HG02840 (cell line): ENCODE data around the gene JCAD.
"Not testable (repeated sequence)": the region's sequence is repeated elsewhere in the genome, so short reads cannot be mapped to it uniquely, and the experiment has no call there.

Experiments
- ATAC-seq: cut with Tn5 transposase; IDR thresholded peaks from one replicate; pipeline ENCODE4 v1.9.1; 2021; ENCODE audit warnings: mild to moderate bottlenecking, moderate library complexity, moderate number of reproducible peaks; ENCODE audit not compliant: unreplicated experiment, low FRiP score

The JCAD gene

GRCh38 chr10:29993319-29993915, 66.0 kb downstream of the JCAD start:
- no peak for ATAC-seq

- no peak for ATAC-seq
These were observed 66.5 kb downstream of the JCAD start for GRCh38 chr10:29992914-29993313.

DNA sequence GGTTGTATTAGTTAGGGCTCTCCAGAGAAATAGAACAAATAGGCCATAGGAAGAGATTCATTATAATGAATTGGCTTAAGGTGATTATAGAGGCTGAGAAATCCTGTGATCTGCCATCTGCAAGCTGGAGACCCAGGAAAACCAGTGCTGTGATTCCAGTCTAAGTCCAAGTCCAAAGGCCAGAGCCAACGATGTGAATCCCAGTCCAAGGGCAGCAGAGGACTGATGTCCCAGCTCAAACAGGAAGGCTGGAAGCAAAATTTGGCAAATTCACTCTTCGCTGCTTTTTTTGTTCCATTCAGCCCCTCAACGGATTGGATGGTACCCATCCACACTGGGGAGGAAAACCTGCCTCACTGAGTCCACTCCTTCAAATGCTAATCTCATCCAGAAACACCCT, 68.0 kb downstream of the JCAD start:
- ATAC-seq: no peak

GRCh38 chr10:29987471-29987870, 71.9 kb downstream of the JCAD start:
- ATAC-seq: no peak

DNA sequence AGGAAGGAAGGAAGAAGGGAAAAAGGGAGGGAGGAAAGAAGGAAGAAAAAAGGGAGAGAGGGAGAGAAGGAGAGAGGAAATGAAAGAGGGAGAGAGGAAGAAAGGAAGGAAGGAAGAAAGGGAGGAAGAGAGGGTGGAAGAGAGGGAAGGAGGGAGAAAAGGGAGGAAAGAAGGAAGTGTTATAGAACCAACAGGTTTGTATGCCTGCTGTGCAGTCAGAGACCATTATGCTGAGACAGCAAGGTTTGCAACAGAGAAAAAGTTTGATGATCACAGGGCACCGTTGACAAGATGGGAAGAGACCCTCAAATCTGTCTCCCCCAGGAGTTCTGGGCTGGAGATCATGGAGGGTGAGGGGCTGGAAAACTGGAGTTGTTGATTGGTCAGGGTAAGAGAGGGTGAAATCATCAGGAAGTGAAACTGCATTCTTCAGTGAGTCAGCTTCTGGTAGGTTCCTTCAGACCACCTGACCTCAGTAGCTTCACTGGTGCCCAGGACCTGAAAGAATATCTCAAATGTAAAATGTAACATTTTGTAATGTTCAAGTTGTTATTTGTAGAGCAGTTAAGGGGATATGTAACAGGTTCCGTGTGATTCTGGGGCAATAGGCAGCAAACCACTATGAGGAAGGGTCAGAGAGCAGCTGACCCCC, 76.3 kb downstream of the JCAD start:
- no peak for ATAC-seq

DNA sequence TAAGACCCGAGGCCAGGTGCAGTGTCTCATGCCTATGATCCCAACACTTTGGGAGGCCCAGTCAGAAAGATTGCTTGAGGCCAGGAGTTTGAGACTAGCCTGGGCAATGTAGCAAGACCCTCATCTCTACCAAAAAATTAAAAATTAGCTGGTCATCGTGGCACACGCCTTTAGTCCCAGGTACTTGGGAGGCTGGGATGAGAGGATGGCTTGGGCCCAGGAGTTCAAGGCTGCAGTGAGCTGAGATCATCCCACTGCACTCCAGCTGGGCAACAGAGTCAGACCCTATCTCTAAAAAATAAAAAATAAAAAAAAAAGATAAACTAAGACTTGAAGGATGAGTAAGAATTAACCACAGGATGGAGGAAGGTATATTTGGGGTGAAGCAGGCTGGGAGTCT, 77.9 kb downstream of the JCAD start:
- ATAC-seq: no peak

DNA sequence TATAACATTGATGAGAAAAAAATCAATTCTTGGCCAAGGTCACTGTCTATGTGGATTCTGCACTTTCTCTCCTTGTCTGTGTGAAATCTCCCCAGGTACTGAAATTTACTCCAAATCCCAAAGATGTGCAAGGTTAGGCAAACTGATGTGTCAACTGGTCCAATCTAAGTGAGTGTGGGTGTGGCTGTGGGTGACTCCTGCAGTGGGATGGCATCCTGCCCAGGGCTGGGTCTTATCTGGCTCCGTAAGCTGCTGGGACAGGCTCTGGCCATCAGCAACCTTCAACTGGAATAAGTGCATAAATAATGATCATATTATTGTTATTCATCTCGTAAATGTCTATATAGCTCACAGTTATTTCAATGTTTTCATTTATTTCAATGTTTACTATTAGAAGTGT, 79.3 kb downstream of the JCAD start:
- no peak for ATAC-seq

GRCh38 chr10:29979421-29979779, 80.0 kb downstream of the JCAD start:
- not testable (repeated sequence) for ATAC-seq

GRCh38 chr10:29977171-29977570, 82.2 kb downstream of the JCAD start:
- no peak for ATAC-seq

DNA sequence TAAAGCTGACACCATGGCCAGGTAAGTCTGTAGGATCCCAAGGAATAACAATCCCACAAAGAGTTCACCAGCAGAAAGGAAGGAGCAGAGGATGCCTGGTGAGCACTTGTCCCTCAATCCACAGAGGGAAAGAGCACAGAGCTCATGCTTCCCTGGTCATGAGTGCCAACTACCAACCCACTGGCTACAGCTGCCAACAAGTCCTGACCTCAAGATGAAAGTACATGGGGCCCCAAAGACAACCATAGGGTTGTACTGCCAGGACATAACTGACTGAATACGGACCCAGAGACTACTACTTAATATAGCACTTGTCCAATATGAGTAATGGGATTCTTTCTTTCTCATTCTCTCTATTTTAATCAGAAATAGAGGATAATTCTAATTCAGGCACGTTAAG, 83.3 kb downstream of the JCAD start:
- no peak for ATAC-seq

DNA sequence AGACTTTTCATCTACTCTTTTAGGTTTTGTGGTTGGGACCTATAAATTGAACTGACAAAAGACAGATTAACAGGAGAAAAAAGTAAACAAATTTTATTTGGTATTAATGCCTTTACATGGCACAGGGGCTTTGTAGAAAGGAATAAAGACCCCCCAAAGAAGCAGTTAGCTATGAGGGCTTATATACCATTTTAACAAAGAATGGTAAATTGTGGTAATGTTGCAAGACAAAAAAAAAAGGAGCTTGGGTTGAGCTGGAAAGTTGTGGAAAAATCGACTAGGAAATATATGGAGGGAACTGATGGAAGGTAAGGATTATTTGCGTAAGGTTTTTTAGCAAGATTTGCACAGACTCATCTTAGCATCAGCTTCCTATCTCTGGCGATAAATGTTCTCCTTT, 84.6 kb downstream of the JCAD start:
- no peak for ATAC-seq

GRCh38 chr10:29973921-29974320, 85.5 kb downstream of the JCAD start:
- no peak for ATAC-seq

DNA sequence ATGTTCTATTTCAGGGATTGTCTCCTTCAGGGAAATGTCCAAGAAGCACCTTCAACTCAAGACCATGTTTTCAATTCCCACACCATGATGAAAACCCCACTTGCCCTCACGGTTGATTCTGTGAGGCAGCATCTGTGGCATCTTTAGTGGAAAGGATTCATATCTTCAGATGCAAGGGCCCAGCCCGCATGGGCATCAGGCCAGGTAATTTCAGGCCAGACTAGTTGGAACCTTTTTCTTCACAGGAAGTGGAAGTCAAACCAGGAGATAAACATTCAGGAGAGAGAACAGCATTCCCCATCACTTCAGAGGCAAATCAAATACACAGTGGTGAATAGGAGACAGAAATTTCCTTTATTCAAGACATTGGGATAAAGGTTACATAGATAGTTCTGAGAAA, 88.8 kb downstream of the JCAD start:
- no peak for ATAC-seq

DNA sequence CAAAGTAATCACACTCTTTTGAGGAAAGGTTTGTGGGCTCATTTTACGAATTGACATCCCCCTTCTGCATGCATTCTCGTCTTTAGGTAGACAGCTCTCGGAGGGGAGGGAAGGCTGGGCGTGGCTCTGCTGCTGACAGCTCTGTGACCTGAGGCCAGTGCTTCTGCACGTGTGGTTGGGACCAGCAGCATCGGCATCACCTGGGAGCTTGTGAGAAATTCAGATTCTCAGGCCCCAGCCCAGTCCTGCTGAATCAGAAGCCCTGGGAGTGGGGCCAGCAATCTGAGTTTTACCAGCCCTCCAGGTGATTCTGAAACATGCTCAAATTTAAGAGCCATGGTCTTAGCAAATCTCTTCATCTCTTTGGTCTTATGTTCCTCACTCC, 89.4 kb downstream of the JCAD start:
- no peak for ATAC-seq

GRCh38 chr10:29969255-29970011, 90.0 kb downstream of the JCAD start:
- ATAC-seq: no peak

GRCh38 chr10:29968585-29968984, 90.8 kb downstream of the JCAD start:
- no peak for ATAC-seq

DNA sequence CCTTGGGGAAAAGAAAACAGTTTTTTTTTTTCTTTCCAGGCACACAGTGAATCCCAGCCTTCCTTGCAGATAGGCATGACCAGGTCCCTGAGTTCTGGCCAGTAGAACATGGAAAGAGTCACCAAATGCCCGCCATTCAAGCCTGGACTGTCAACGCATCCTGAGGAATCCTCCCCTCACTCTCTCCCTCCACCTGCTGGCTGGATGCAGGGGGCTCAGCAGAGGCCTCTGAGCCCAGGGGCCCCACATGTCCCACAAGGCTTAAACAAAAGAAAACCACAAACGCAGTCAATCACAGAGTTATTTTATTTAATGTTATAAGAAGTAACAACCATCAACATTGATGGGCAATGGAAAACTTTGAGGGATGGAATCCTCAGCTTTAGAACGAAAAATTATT, 93.1 kb downstream of the JCAD start:
- ATAC-seq: no peak
